Liver (tissue), 3 donors: ENCODE data around the gene CELSR1.

Experiments used
- GABPA ChIP-seq, 2 donors: IDR thresholded peaks in 1 of 2; conservative IDR thresholded peaks in 1 of 2; 2 replicates each; pipeline ENCODE4 v1.6.1; 2016; ENCODE audit warnings: antibody characterized with exemption in 2 of 2, mild to moderate bottlenecking in 1 of 2, moderate library complexity in 1 of 2
- HNF4G ChIP-seq: IDR thresholded peaks from 2 replicates; pipeline ENCODE4 v1.6.1; 2016; ENCODE audit warnings: antibody characterized with exemption
- NR2F2 ChIP-seq: IDR thresholded peaks from 2 replicates; pipeline ENCODE4 v1.6.1; 2016; ENCODE audit warnings: antibody characterized with exemption
- RAD21 ChIP-seq, 2 donors: IDR thresholded peaks; 2 replicates each; pipeline ENCODE4 v1.6.1; 2016; ENCODE audit warnings: antibody characterized with exemption in 2 of 2, mild to moderate bottlenecking in 2 of 2
- TAF1 ChIP-seq: conservative IDR thresholded peaks from 2 replicates; pipeline ENCODE4 v1.6.1; 2016; ENCODE audit warnings: antibody characterized with exemption, mild to moderate bottlenecking
- YY1 ChIP-seq: IDR thresholded peaks from 2 replicates; pipeline ENCODE4 v1.6.1; 2016; ENCODE audit warnings: antibody characterized with exemption, mild to moderate bottlenecking
- TF ChIP-seq, protein P1 (sequence below): fragments of 150-350 bp; IDR thresholded peaks from 2 replicates; pipeline ENCODE4 v1.5.1; 2017; ENCODE audit warnings: improper control_type of control experiment, low read depth, low read length; ENCODE audit not compliant: missing input control
- TF ChIP-seq, protein P2 (sequence below): IDR thresholded peaks from 2 replicates; pipeline ENCODE4 v1.6.1; 2016; ENCODE audit warnings: antibody characterized with exemption, mild to moderate bottlenecking
- TF ChIP-seq, protein P3 (sequence below): IDR thresholded peaks from 2 replicates; pipeline ENCODE4 v1.6.1; 2016; ENCODE audit warnings: antibody characterized with exemption
- TF ChIP-seq, protein P4 (sequence below): IDR thresholded peaks from 2 replicates; pipeline ENCODE4 v1.6.1; 2016; ENCODE audit warnings: antibody characterized with exemption
- TF ChIP-seq, protein P5 (sequence below): IDR thresholded peaks from 2 replicates; pipeline ENCODE4 v1.6.1; 2016; ENCODE audit warnings: antibody characterized with exemption
- donor health status: healthy.
- donor health status: healthy.

DNA sequence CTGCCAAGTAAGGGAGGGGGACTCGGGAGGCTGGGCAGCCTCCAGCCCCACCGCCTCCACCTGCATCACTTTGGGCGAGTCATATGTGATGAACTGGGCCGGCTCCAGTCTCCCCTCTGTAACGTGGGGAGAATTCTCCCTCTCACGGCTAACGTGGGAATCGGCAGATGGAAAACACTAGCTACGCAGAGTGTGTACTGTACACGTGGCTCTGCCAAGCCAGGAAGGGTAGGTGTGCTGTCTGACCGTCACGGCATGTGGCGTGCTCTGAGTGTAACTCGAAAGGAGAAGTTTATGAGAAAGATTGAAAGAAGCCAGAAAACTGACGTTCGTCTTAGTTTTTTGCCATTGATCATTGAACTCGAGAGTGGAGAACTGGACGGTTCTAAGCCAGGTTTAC, 188.2 kb downstream of the CELSR1 start:
- TF ChIP-seq GABPA (IDR thresholded peaks at IDR 0.05 in 1 of 2, conservative IDR thresholded peaks at IDR 0.05 in 1 of 2) (no peak), NR2F2 (no peak), YY1 (no peak), TAF1 (no peak), RAD21 (IDR thresholded peaks at IDR 0.05) (no peak), HNF4G (no peak)
- TF ChIP-seq, protein P1, sequence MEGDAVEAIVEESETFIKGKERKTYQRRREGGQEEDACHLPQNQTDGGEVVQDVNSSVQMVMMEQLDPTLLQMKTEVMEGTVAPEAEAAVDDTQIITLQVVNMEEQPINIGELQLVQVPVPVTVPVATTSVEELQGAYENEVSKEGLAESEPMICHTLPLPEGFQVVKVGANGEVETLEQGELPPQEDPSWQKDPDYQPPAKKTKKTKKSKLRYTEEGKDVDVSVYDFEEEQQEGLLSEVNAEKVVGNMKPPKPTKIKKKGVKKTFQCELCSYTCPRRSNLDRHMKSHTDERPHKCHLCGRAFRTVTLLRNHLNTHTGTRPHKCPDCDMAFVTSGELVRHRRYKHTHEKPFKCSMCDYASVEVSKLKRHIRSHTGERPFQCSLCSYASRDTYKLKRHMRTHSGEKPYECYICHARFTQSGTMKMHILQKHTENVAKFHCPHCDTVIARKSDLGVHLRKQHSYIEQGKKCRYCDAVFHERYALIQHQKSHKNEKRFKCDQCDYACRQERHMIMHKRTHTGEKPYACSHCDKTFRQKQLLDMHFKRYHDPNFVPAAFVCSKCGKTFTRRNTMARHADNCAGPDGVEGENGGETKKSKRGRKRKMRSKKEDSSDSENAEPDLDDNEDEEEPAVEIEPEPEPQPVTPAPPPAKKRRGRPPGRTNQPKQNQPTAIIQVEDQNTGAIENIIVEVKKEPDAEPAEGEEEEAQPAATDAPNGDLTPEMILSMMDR: no peak
- TF ChIP-seq, protein P2, sequence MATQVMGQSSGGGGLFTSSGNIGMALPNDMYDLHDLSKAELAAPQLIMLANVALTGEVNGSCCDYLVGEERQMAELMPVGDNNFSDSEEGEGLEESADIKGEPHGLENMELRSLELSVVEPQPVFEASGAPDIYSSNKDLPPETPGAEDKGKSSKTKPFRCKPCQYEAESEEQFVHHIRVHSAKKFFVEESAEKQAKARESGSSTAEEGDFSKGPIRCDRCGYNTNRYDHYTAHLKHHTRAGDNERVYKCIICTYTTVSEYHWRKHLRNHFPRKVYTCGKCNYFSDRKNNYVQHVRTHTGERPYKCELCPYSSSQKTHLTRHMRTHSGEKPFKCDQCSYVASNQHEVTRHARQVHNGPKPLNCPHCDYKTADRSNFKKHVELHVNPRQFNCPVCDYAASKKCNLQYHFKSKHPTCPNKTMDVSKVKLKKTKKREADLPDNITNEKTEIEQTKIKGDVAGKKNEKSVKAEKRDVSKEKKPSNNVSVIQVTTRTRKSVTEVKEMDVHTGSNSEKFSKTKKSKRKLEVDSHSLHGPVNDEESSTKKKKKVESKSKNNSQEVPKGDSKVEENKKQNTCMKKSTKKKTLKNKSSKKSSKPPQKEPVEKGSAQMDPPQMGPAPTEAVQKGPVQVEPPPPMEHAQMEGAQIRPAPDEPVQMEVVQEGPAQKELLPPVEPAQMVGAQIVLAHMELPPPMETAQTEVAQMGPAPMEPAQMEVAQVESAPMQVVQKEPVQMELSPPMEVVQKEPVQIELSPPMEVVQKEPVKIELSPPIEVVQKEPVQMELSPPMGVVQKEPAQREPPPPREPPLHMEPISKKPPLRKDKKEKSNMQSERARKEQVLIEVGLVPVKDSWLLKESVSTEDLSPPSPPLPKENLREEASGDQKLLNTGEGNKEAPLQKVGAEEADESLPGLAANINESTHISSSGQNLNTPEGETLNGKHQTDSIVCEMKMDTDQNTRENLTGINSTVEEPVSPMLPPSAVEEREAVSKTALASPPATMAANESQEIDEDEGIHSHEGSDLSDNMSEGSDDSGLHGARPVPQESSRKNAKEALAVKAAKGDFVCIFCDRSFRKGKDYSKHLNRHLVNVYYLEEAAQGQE: no peak
- TF ChIP-seq, protein P3, sequence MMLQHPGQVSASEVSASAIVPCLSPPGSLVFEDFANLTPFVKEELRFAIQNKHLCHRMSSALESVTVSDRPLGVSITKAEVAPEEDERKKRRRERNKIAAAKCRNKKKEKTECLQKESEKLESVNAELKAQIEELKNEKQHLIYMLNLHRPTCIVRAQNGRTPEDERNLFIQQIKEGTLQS: no peak
- TF ChIP-seq, protein P4, sequence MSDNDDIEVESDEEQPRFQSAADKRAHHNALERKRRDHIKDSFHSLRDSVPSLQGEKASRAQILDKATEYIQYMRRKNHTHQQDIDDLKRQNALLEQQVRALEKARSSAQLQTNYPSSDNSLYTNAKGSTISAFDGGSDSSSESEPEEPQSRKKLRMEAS: no peak
- TF ChIP-seq, protein P5, sequence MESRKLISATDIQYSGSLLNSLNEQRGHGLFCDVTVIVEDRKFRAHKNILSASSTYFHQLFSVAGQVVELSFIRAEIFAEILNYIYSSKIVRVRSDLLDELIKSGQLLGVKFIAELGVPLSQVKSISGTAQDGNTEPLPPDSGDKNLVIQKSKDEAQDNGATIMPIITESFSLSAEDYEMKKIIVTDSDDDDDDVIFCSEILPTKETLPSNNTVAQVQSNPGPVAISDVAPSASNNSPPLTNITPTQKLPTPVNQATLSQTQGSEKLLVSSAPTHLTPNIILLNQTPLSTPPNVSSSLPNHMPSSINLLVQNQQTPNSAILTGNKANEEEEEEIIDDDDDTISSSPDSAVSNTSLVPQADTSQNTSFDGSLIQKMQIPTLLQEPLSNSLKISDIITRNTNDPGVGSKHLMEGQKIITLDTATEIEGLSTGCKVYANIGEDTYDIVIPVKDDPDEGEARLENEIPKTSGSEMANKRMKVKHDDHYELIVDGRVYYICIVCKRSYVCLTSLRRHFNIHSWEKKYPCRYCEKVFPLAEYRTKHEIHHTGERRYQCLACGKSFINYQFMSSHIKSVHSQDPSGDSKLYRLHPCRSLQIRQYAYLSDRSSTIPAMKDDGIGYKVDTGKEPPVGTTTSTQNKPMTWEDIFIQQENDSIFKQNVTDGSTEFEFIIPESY: no peak
